ENCODE data around the gene TMEM25.
A peak's percentile ranks its signal among the peaks of the same experiment; 100 is the strongest.
"Not testable (repeated sequence)": the region's sequence is repeated elsewhere in the genome, so short reads cannot be mapped to it uniquely, and the experiment has no call there.

TMEM25 gene

GRCh38 chr11:118530683-118531596 lies at the start of gene TMEM25:
TSS of gene TMEM25 (plus strand) at chr11:118531192. CDS start at chr11:118531802, 610 bp downstream.
- peak; percentile 40 to 67 for DNase-seq

GRCh38 chr11:118481238-118481637 lies 49.8 kb upstream of the TMEM25 start:
- DNase-seq: not testable (repeated sequence)

GRCh38 chr11:118484405-118484804 lies 46.6 kb upstream of the TMEM25 start:
- no peak for DNase-seq

- DNase-seq: no peak
Observed at GRCh38 chr11:118485273-118485672, 45.7 kb upstream of the TMEM25 start.

GRCh38 chr11:118488480-118489109 lies 42.4 kb upstream of the TMEM25 start:
- peak; percentile 1 to 33 for DNase-seq

- no peak for DNase-seq
Observed at GRCh38 chr11:118491041-118491440, 40.0 kb upstream of the TMEM25 start.

- no peak for DNase-seq
Observed at GRCh38 chr11:118497831-118498230, 33.2 kb upstream of the TMEM25 start.

GRCh38 chr11:118503216-118503615 lies 27.8 kb upstream of the TMEM25 start:
- no peak for DNase-seq

GRCh38 chr11:118511601-118512000 lies 19.4 kb upstream of the TMEM25 start:
- no peak for DNase-seq

- DNase-seq: no peak
Observed at GRCh38 chr11:118514103-118514502, 16.9 kb upstream of the TMEM25 start.

- DNase-seq: no peak
Observed at GRCh38 chr11:118519549-118519948, 11.4 kb upstream of the TMEM25 start.

- no peak for DNase-seq
Observed at GRCh38 chr11:118521892-118522311, 9.1 kb upstream of the TMEM25 start.

- DNase-seq: no peak
Observed at GRCh38 chr11:118522571-118523072, 8.4 kb upstream of the TMEM25 start.

- no peak for DNase-seq
Observed at GRCh38 chr11:118524356-118524755, 6.6 kb upstream of the TMEM25 start.

- no peak for DNase-seq
Observed at GRCh38 chr11:118524757-118525470, 6.1 kb upstream of the TMEM25 start.

GRCh38 chr11:118526688-118527087 lies 4.3 kb upstream of the TMEM25 start:
- DNase-seq: no peak

GRCh38 chr11:118527109-118527508 lies 3.9 kb upstream of the TMEM25 start, which contains the start of gene TTC36:
TSS of gene TTC36 (plus strand) at chr11:118527474. CDS start at chr11:118527495, 21 bp downstream.
- DNase-seq: no peak

GRCh38 chr11:118528511-118528910 lies 2.5 kb upstream of the TMEM25 start:
- no peak for DNase-seq

GRCh38 chr11:118529584-118530175 lies 1.3 kb upstream of the TMEM25 start:
- DNase-seq: no peak

- no peak for DNase-seq
Observed at GRCh38 chr11:118530180-118530682, 761 bp upstream of the TMEM25 start.

- no peak for DNase-seq
Observed at GRCh38 chr11:118531597-118532084, 649 bp downstream of the TMEM25 start.

GRCh38 chr11:118532091-118532490 lies 1.1 kb downstream of the TMEM25 start:
- DNase-seq: no peak
